Stimulated activated naive B cell treated with anti-CD40 and anti-IgM and Interleukin-4, amounts not matched to agents 10 μg/mL and 1 μg/mL and 100 μg/mL, for 72 hours (primary cell): ENCODE results near the gene MUC21.

Experiments
- ATAC-seq, 2 donors: fragments of 150-1000 bp; cut with Tn5 transposase; replicated peaks; 2 replicates each; pipeline ENCODE4 v1.10.0; 2021; ENCODE audit warnings: moderate library complexity in 1 of 2
- DNase-seq: peaks from one replicate; pipeline ENCODE4 v3.0.0; 2021
- H3K27ac Mint-ChIP-seq: one replicate; pipeline ENCODE4 v1.8.0; 2022; ENCODE audit warnings: mild to moderate bottlenecking, mixed read lengths
- H3K27me3 Mint-ChIP-seq, 2 donors: one replicate each; pipeline ENCODE4 v1.8.0; 2022; ENCODE audit warnings: mixed read lengths in 2 of 2
- H3K36me3 Mint-ChIP-seq, 2 donors: one replicate each; pipeline ENCODE4 v1.8.0; 2022; ENCODE audit warnings: mixed read lengths in 2 of 2, mild to moderate bottlenecking in 1 of 2
- H3K4me1 Mint-ChIP-seq, 2 donors: one replicate each; pipeline ENCODE4 v1.8.0; 2022; ENCODE audit warnings: mixed read lengths in 2 of 2, mild to moderate bottlenecking in 1 of 2
- H3K4me3 Mint-ChIP-seq, 2 donors: one replicate each; pipeline ENCODE4 v1.8.0; 2022; ENCODE audit warnings: mild to moderate bottlenecking in 2 of 2, mixed read lengths in 2 of 2, moderate library complexity in 1 of 2
- H3K9me3 Mint-ChIP-seq, 2 donors: one replicate each; pipeline ENCODE4 v1.8.0; 2022; ENCODE audit warnings: mixed read lengths in 2 of 2, mild to moderate bottlenecking in 1 of 2

MUC21 gene

GRCh38 chr6:30983439-30983838 is at the start of gene MUC21:
Gene MUC21 (plus strand): TSS chr6:30983718. CDS start chr6:30983959, 241 bp downstream.
- no peaks in the 10 kb centered on the region for H3K36me3 Mint-ChIP-seq
- H3K27me3 Mint-ChIP-seq = peaks cover 50 to 52% of the 10 kb centered on the region in 2 donors
- H3K4me3 Mint-ChIP-seq = no peak within 1 kb of the TSS
- DNase-seq (no peak), ATAC-seq (no peak)
- H3K9me3 Mint-ChIP-seq = no peaks in the 10 kb centered on the region
- no peak within 1 kb of the TSS for H3K27ac Mint-ChIP-seq
- H3K4me1 Mint-ChIP-seq = no peaks in the 10 kb centered on the region

- Mint-ChIP-seq H3K36me3 (no peaks in the 10 kb centered on the region), H3K4me1 (peaks cover 0 to 4% of the 10 kb centered on the region in 2 donors), H3K27ac (no peak overlapping the region), H3K9me3 (no peaks in the 10 kb centered on the region), H3K4me3 (no peak overlapping the region), H3K27me3 (peaks cover 43 to 61% of the 10 kb centered on the region in 2 donors)
- no peak for DNase-seq
- ATAC-seq = no peak
These were observed 48.5 kb upstream of the MUC21 start for GRCh38 chr6:30935018-30935417.

GRCh38 chr6:30937265-30937664 is 46.3 kb upstream of the MUC21 start:
- H3K4me1 Mint-ChIP-seq = peaks cover 0 to 4% of the 10 kb centered on the region in 2 donors
- DNase-seq (no peak), ATAC-seq (no peak)
- no peak overlapping the region for H3K4me3 Mint-ChIP-seq
- no peak overlapping the region for H3K27ac Mint-ChIP-seq
- H3K27me3 Mint-ChIP-seq = peaks cover 60 to 73% of the 10 kb centered on the region in 2 donors
- H3K36me3 Mint-ChIP-seq = no peaks in the 10 kb centered on the region
- no peaks in the 10 kb centered on the region for H3K9me3 Mint-ChIP-seq

GRCh38 chr6:30938730-30939129 is 44.8 kb upstream of the MUC21 start:
- Mint-ChIP-seq H3K4me1 (peaks cover 0 to 5% of the 10 kb centered on the region in 2 donors), H3K4me3 (no peak overlapping the region), H3K9me3 (no peaks in the 10 kb centered on the region), H3K27ac (no peak overlapping the region), H3K36me3 (no peaks in the 10 kb centered on the region), H3K27me3 (peaks cover 68 to 81% of the 10 kb centered on the region in 2 donors)
- DNase-seq = no peak
- no peak for ATAC-seq

- ATAC-seq = no peak
- H3K36me3 Mint-ChIP-seq = no peaks in the 10 kb centered on the region
- no peak overlapping the region for H3K4me3 Mint-ChIP-seq
- no peak overlapping the region for H3K27ac Mint-ChIP-seq
- no peaks in the 10 kb centered on the region for H3K9me3 Mint-ChIP-seq
- peaks cover 0 to 5% of the 10 kb centered on the region in 2 donors for H3K4me1 Mint-ChIP-seq
- H3K27me3 Mint-ChIP-seq = peaks cover 74 to 88% of the 10 kb centered on the region in 2 donors
- DNase-seq = no peak
These were observed 44.0 kb upstream of the MUC21 start for GRCh38 chr6:30939473-30939872.

- H3K27me3 Mint-ChIP-seq = peaks cover 66 to 84% of the 10 kb centered on the region in 2 donors
- H3K9me3 Mint-ChIP-seq = no peaks in the 10 kb centered on the region
- H3K27ac Mint-ChIP-seq = no peak within 1 kb of the TSS
- ATAC-seq = no peak
- no peak for DNase-seq
- peaks cover 0 to 5% of the 10 kb centered on the region in 2 donors for H3K4me1 Mint-ChIP-seq
- no peak within 1 kb of the TSS for H3K4me3 Mint-ChIP-seq
- H3K36me3 Mint-ChIP-seq = no peaks in the 10 kb centered on the region
These were observed 43.0 kb upstream of the MUC21 start, which contains the start of gene MUCL3 for GRCh38 chr6:30940361-30940986. Gene MUCL3 (plus strand): TSS chr6:30940973. CDS start chr6:30941000, 27 bp downstream.

- H3K36me3 Mint-ChIP-seq = no peaks in the 10 kb centered on the region
- ATAC-seq (no peak), DNase-seq (no peak)
- no peak overlapping the region for H3K27ac Mint-ChIP-seq
- peaks cover 0 to 5% of the 10 kb centered on the region in 2 donors for H3K4me1 Mint-ChIP-seq
- H3K4me3 Mint-ChIP-seq = no peak overlapping the region
- H3K27me3 Mint-ChIP-seq = peaks cover 54 to 71% of the 10 kb centered on the region in 2 donors
- H3K9me3 Mint-ChIP-seq = no peaks in the 10 kb centered on the region
These were observed 41.0 kb upstream of the MUC21 start for GRCh38 chr6:30942338-30943060.

- DNase-seq (no peak), ATAC-seq (no peak)
- H3K27ac Mint-ChIP-seq = no peak overlapping the region
- H3K9me3 Mint-ChIP-seq = peaks cover 0 to under 1% of the 10 kb centered on the region in 2 donors
- peaks cover 57 to 73% of the 10 kb centered on the region in 2 donors for H3K27me3 Mint-ChIP-seq
- H3K4me1 Mint-ChIP-seq = peaks cover 0 to 5% of the 10 kb centered on the region in 2 donors
- no peak overlapping the region for H3K4me3 Mint-ChIP-seq
- H3K36me3 Mint-ChIP-seq = peaks cover 6% of the 10 kb centered on the region in 2 donors
These were observed 39.5 kb upstream of the MUC21 start for GRCh38 chr6:30944051-30944450.

- no peak overlapping the region for H3K27ac Mint-ChIP-seq
- peaks cover 9% of the 10 kb centered on the region in 2 donors for H3K9me3 Mint-ChIP-seq
- H3K4me3 Mint-ChIP-seq = no peak overlapping the region
- H3K4me1 Mint-ChIP-seq = peaks cover 0 to 1% of the 10 kb centered on the region in 2 donors
- H3K27me3 Mint-ChIP-seq = peaks cover 64 to 78% of the 10 kb centered on the region in 2 donors
- ATAC-seq (no peak), DNase-seq (no peak)
- peaks cover 12 to 17% of the 10 kb centered on the region in 2 donors for H3K36me3 Mint-ChIP-seq
These were observed 38.2 kb upstream of the MUC21 start for GRCh38 chr6:30945281-30945680.

- H3K4me3 Mint-ChIP-seq = no peak overlapping the region
- peaks cover 66 to 78% of the 10 kb centered on the region in 2 donors for H3K27me3 Mint-ChIP-seq
- ATAC-seq (no peak), DNase-seq (no peak)
- peaks cover 20 to 21% of the 10 kb centered on the region in 2 donors for H3K9me3 Mint-ChIP-seq
- peaks cover 10% of the 10 kb centered on the region in 2 donors for H3K4me1 Mint-ChIP-seq
- H3K27ac Mint-ChIP-seq = no peak overlapping the region
- H3K36me3 Mint-ChIP-seq = peaks cover 15 to 33% of the 10 kb centered on the region in 2 donors
These were observed 36.3 kb upstream of the MUC21 start for GRCh38 chr6:30947231-30947630.

GRCh38 chr6:30948811-30949210 is 34.7 kb upstream of the MUC21 start:
- H3K9me3 Mint-ChIP-seq = peaks cover 20 to 21% of the 10 kb centered on the region in 2 donors
- DNase-seq = no peak
- peaks cover 13 to 16% of the 10 kb centered on the region in 2 donors for H3K4me1 Mint-ChIP-seq
- ATAC-seq = no peak
- no peak overlapping the region for H3K4me3 Mint-ChIP-seq
- H3K27me3 Mint-ChIP-seq = peaks cover 62 to 72% of the 10 kb centered on the region in 2 donors
- H3K36me3 Mint-ChIP-seq = peaks cover 15 to 33% of the 10 kb centered on the region in 2 donors
- no peak overlapping the region for H3K27ac Mint-ChIP-seq

GRCh38 chr6:30951907-30952469 is 31.5 kb upstream of the MUC21 start:
- H3K36me3 Mint-ChIP-seq = peaks cover 15 to 33% of the 10 kb centered on the region in 2 donors
- H3K9me3 Mint-ChIP-seq = peaks cover 20 to 21% of the 10 kb centered on the region in 2 donors
- peaks cover 22 to 31% of the 10 kb centered on the region in 2 donors for H3K4me1 Mint-ChIP-seq
- peaks cover 59 to 61% of the 10 kb centered on the region in 2 donors for H3K27me3 Mint-ChIP-seq
- peak in 1 of 2 donors; percentile 35 for ATAC-seq
- peak overlapping the region in 1 of 2 donors; percentile 55 for H3K4me3 Mint-ChIP-seq
- peak overlapping the region; percentile 82 for H3K27ac Mint-ChIP-seq
- peak; percentile 10 for DNase-seq

GRCh38 chr6:30954631-30955366 is 28.7 kb upstream of the MUC21 start:
- peak overlapping the region; percentile 80 to 85 for H3K4me3 Mint-ChIP-seq
- ATAC-seq = no peak
- peak overlapping the region; percentile 88 for H3K27ac Mint-ChIP-seq
- H3K36me3 Mint-ChIP-seq = peaks cover 7 to 21% of the 10 kb centered on the region in 2 donors
- no peak for DNase-seq
- peaks cover 22 to 31% of the 10 kb centered on the region in 2 donors for H3K4me1 Mint-ChIP-seq
- peaks cover 48 to 50% of the 10 kb centered on the region in 2 donors for H3K27me3 Mint-ChIP-seq
- H3K9me3 Mint-ChIP-seq = peaks cover 14 to 16% of the 10 kb centered on the region in 2 donors
